HepG2 (cell line): ENCODE data around the gene THRAP3. TPM values are rescaled to one million over a fixed set of nuclear protein-coding genes. Genes with fewer than 3 reads are reported as not detected.

Experiments
- ATAC-seq: fragments of 200-7000 bp; cut with Tn5 transposase; 3 replicates; pipeline ENCODE4 v1.9.1; 2020; ENCODE audit warnings: mild to moderate bottlenecking, moderate library complexity
- BruUV-seq: library from RNA; stranded (reverse); fragments of 400-500 nt; replicated peaks from 2 replicates; lab custom pipeline; 2021; lab: Mats Ljungman, UMichigan
- CTCF ChIA-PET: fragments of 300-600 bp; formaldehyde crosslinking; extraction: SDS; loops from one replicate; lab custom pipeline; 2021; ENCODE audit warnings: low total read pairs, inconsistent platforms, low intra/inter-chr PET ratio; lab: Yijun Ruan, JAX
- POLR2A ChIA-PET: fragments of 350-600 bp; sonication (Branson Sonifier 250); formaldehyde crosslinking; loops from one replicate; lab custom pipeline; 2020; ENCODE audit warnings: antibody characterized with exemption, inconsistent platforms; lab: Yijun Ruan, JAX
- DNase-seq: peaks from one replicate; pipeline ENCODE4 v3.0.0-alpha.2; 2015; ENCODE audit warnings: low spot score
- FAIRE-seq: peaks from 3 replicates; lab custom pipeline; 2011; peaks lifted over from hg19 to GRCh38; lab: Jason Lieb, UNC
- H2AFZ ChIP-seq: one replicate; pipeline ENCODE4 v1.6.1; 2011; ENCODE audit warnings: low read length, inconsistent platforms
- H3K27ac ChIP-seq: fragments of 300-600 bp; 3 replicates; pipeline ENCODE4 v1.8.0; 2011; ENCODE audit warnings: mixed run types, mild to moderate bottlenecking, mixed read lengths, low read length, inconsistent platforms; ENCODE audit not compliant: insufficient read depth; ENCODE audit errors: extremely low read length
- H3K27me3 ChIP-seq, 2 experiments: fragments of 200-600 bp in 1 of 2; 2 replicates in 1 of 2; 3 replicates in 1 of 2; pipeline versions ENCODE4 v1.6.0 to v1.8.0; 2011; ENCODE audit warnings: low read length in 2 of 2, mild to moderate bottlenecking in 2 of 2, moderate library complexity in 2 of 2, inconsistent platforms in 1 of 2; ENCODE audit not compliant: insufficient read depth in 2 of 2, control insufficient read depth in 1 of 2
- H3K36me3 ChIP-seq, 2 experiments: fragments of 200-600 bp in 1 of 2; replicated peaks in 1 of 2; 2 replicates in 1 of 2; 3 replicates in 1 of 2; pipeline versions ENCODE4 v1.5.1 to v1.8.0; 2011; ENCODE audit warnings: low read length in 2 of 2, inconsistent platforms in 1 of 2; ENCODE audit not compliant: insufficient read depth in 2 of 2, control insufficient read depth in 1 of 2
- H3K4me1 ChIP-seq: 2 replicates; pipeline ENCODE4 v1.5.1; 2012; ENCODE audit warnings: low read length, inconsistent platforms; ENCODE audit not compliant: insufficient read depth
- H3K4me2 ChIP-seq: 2 replicates; pipeline ENCODE4 v1.6.0; 2011; ENCODE audit warnings: low read depth, low read length, inconsistent platforms
- H3K4me3 ChIP-seq, 3 experiments: fragments of 200-600 bp in 1 of 3; sonication (generic), shearing (Covaris generic) in 1 of 3; replicated peaks in 1 of 3; 2 replicates each; pipeline ENCODE4 v1.5.1; 2011 to 2016; ENCODE audit warnings: low read length in 3 of 3, inconsistent platforms in 2 of 3, low read depth in 2 of 3, mild to moderate bottlenecking in 2 of 3, control low read depth in 1 of 3, mixed read lengths in 1 of 3; ENCODE audit not compliant: insufficient read depth in 1 of 3
- H3K79me2 ChIP-seq: one replicate; pipeline ENCODE4 v1.6.1; 2011; ENCODE audit warnings: low read length, inconsistent platforms; ENCODE audit not compliant: insufficient read depth
- H3K9ac ChIP-seq: 2 replicates; pipeline ENCODE4 v1.6.0; 2011; ENCODE audit warnings: mild to moderate bottlenecking, low read depth, low read length, inconsistent platforms; ENCODE audit not compliant: insufficient read depth
- H3K9me3 ChIP-seq: 2 replicates; pipeline ENCODE4 v1.5.1; 2012; ENCODE audit warnings: mild to moderate bottlenecking, low read length
- H4K20me1 ChIP-seq: 2 replicates; pipeline ENCODE4 v1.6.0; 2011; ENCODE audit warnings: inconsistent platforms, mild to moderate bottlenecking, low read length, moderate library complexity; ENCODE audit not compliant: insufficient read depth
- HOXA3 ChIP-seq: sonication (generic); formaldehyde crosslinking; IDR thresholded peaks from 2 replicates; pipeline ENCODE4 v1.5.0; 2020; ENCODE audit warnings: missing genetic modification reagents
- POLR2AphosphoS2 ChIP-seq: IDR thresholded peaks from 2 replicates; pipeline ENCODE4 v1.6.1; 2011; ENCODE audit warnings: low read depth, low read length, improper control_type of control experiment
- RARA ChIP-seq: IDR thresholded peaks from 2 replicates; pipeline ENCODE4 v1.6.1; 2016; ENCODE audit warnings: missing genetic modification reagents, missing compliant biosample characterization
- RFX3 ChIP-seq: IDR thresholded peaks from 2 replicates; pipeline ENCODE4 v1.6.1; 2016; ENCODE audit warnings: missing biosample characterization, missing genetic modification reagents
- SMYD3 ChIP-seq: sonication (generic); formaldehyde crosslinking; IDR thresholded peaks from 2 replicates; pipeline ENCODE4 v1.8.1; 2023; ENCODE audit warnings: mild to moderate bottlenecking, missing genetic modification reagents
- SYNCRIP ChIP-seq: fragments of 200-400 bp; formaldehyde crosslinking; IDR thresholded peaks from 2 replicates; pipeline ENCODE4 v1.6.1; 2018; ENCODE audit warnings: mild to moderate bottlenecking, low read depth, low read length; ENCODE audit not compliant: insufficient read depth
- TAF15 ChIP-seq: fragments of 200-400 bp; formaldehyde crosslinking; IDR thresholded peaks from one replicate; pipeline ENCODE4 v1.6.1; 2018; ENCODE audit warnings: mild to moderate bottlenecking, low read depth, low read length; ENCODE audit not compliant: poor library complexity, severe bottlenecking
- ZNF577 ChIP-seq: sonication (generic); formaldehyde crosslinking; IDR thresholded peaks from 2 replicates; pipeline ENCODE4 v1.4.0; 2020; ENCODE audit warnings: mild to moderate bottlenecking, low read depth, missing genetic modification reagents, borderline replicate concordance
- ZNF768 ChIP-seq: sonication (generic); formaldehyde crosslinking; IDR thresholded peaks from 2 replicates; pipeline ENCODE4 v1.4.0; 2020; ENCODE audit warnings: missing genetic modification reagents
- ZNF780A ChIP-seq: sonication (generic); formaldehyde crosslinking; IDR thresholded peaks from 2 replicates; pipeline ENCODE4 v1.8.0; 2022; ENCODE audit warnings: mild to moderate bottlenecking, missing genetic modification reagents, moderate library complexity
- WGBS: methylation state at CpG from one replicate; pipeline ENCODE4 v1.1.6; 2017; ENCODE audit warnings: low lambda C conversion rate; 5-methylcytosine and 5-hydroxymethylcytosine counted together
- in situ Hi-C: cut with HindIII; loops from 2 replicates; pipeline ENCODE4 v1.10.0; 2017; ENCODE audit warnings: low pct_unique_long_range_greater_than_20kb; ENCODE audit not compliant: extremely low pct_ligation_motif_present
- intact Hi-C: fragments of 100-400 bp; cut with micrococcal nuclease; formaldehyde crosslinking; loops from one replicate; pipeline ENCODE4 v1.10.0; 2022; ENCODE audit not compliant: unreplicated experiment
- polyA plus RNA-seq, 8 experiments: library from polyadenylated mRNA; depleted of rRNA in 3 of 8; stranded (reverse) in 7 of 8; unstranded in 1 of 8; fragments of >200 nt; fragmentation: Illumina TruSeq in 4 of 8; extraction: Trizol in 4 of 8; gene quantifications; 2 replicates each; pipeline versions ENCODE4 v1.2.1 to v1.2.3, GENCODE V29; 2011 to 2016; ENCODE audit warnings: low read depth in 4 of 8, missing spikeins in 1 of 8, mixed read lengths in 1 of 8; ENCODE audit not compliant: insufficient read depth in 1 of 8
- total RNA-seq, 5 experiments: library from RNA; depleted of rRNA; stranded (reverse); fragments of >200 nt; fragmentation: Illumina TruSeq; extraction: Trizol; gene quantifications; 2 replicates each; pipeline ENCODE4 v1.2.3, GENCODE V29; 2016; ENCODE audit warnings: low read depth in 1 of 5

The THRAP3 gene
- total and polyA plus RNA-seq, 2 of the 13 experiments (the other 11 are each of a cell fraction or from before 2014, with no cell fraction given), result 45.0 to 92.6 TPM

DNA sequence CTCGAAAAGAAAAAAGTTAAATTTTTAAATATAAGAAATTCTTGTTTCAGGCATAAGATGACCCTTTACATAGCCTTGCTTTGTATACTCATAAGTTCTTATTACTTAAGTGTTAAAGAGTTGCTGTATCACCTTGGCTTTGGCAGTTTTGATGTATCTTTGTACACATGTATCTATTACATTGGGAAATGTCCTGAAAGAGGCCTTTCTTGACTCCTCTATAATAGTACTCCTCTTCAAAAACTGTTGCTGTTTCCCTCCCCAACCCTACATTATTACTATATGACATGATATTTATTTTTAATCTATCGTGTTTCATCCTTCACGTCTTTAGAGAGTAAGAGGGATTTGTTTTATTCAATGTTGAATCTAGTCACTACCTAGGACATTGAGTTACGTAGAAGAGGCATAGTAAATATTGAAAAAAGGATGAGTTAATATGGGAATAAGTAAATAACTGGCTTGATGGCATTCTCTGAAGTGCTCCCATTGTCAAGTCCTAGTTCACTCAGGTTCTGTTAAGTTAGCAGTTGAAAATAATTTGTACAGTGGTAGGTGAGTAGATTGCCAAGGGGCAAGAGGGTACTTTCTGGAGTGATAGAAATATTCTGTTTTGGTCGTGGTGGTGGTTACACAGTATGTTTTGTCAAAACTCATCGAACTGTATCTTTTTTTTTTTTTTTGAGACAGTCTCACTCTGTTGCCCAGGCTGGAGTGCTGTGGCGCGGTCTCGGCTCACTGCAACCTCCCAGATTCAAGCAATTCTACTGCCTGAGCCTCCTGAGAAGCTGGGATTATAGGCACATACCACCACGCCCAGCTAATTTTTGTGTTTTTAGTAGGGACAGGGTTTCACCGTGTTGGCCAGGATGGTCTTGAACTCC is 8.2 kb downstream of the THRAP3 start:
- Histone ChIP-seq H3K4me1 (peaks cover 81% of the 10 kb centered on the region), H3K4me3 (no peak overlapping the region), H4K20me1 (peaks cover 55% of the 10 kb centered on the region), H3K9ac (no peak overlapping the region), H3K27ac (no peak overlapping the region), H2AFZ (no peak overlapping the region), H3K27me3 (no peaks in the 10 kb centered on the region), H3K4me2 (no peak overlapping the region)
- WGBS, result 90% methylated on average over 11 of the region's 11 CpGs
- no TSS peak for BruUV-seq
- POLR2A ChIA-PET, result interaction anchor here (1.7 to 3.2 kb wide), 2 partner anchors 8 kb away, joined by 8 to 21 read pairs; partner anchors contain the start of gene THRAP3
- ATAC-seq, result no peak
- intact Hi-C loops, result no loop called here
- CTCF ChIA-PET, result no interaction called here
- FAIRE-seq, result no peak
- no peak for TF ChIP-seq SYNCRIP
- no peak for TF ChIP-seq SMYD3 (CRISPR knock-in tag)
- no peak for TF ChIP-seq ZNF768 (CRISPR knock-in tag)
- 0 out of 2 replicates have a peak, but pooled peaks have one; percentile 20 for TF ChIP-seq RARA (CRISPR knock-in tag)
- TF ChIP-seq ZNF577, result no peak
- 0 out of 2 replicates have a peak, but pooled peaks have one; percentile 53 for TF ChIP-seq POLR2AphosphoS2
- TF ChIP-seq TAF15, result no peak
- TF ChIP-seq ZNF780A (CRISPR knock-in tag), result no peak
- TF ChIP-seq RFX3, result no peak
- no peak for TF ChIP-seq HOXA3 (CRISPR knock-in tag)
- TF ChIP-seq, all 625 proteins: peak for 2
- in situ Hi-C loops, result no loop called here
- peaks cover 4 to 32% of the 10 kb centered on the region in 2 experiments; a peak in 4 of 5 replicates for H3K36me3 ChIP-seq
- H3K9me3 ChIP-seq, result no peaks in the 10 kb centered on the region
- no peak for DNase-seq
- peaks cover 95% of the 10 kb centered on the region for H3K79me2 ChIP-seq
